ENCODE measurements around the gene PPP2R5E. TPM values are rescaled to one million over a fixed set of nuclear protein-coding genes. Genes with fewer than 3 reads are reported as not detected.

The PPP2R5E gene
- total and polyA plus RNA-seq, 10 of the 15 experiments (the other 5 are each of a cell fraction or from before 2014, with no cell fraction given): 11.4 to 56.2 (median 22.7) TPM

DNA sequence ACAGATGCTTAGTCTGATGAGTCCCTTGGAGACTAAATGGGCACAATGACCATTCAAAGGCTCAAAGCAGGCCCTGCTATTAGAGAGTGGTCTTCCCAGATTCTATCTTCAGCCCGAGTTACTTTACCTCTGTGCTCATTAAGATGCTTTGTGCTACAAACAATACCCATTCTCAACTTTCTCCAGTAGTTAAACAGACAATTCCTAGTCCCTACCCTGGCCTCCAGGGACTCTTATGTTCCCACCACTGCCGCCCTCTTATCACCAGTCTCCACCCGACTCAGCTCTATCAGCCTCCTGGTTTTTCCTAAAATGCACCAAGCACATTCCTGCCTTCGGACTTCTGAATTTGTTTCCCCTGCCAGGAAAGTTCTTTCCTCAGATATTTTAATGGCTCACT is 198.8 kb downstream of the PPP2R5E start:
- in situ Hi-C loops (cut with MboI): no loop called here
- no peak overlapping the region for H3K27ac ChIP-seq (ENCODE audit: control insufficient read depth, insufficient read depth)
- WGBS (ENCODE audit: insufficient coverage, insufficient replicate concordance, low lambda C conversion rate, missing lambda C conversion rate): 60% methylated on average over 4 of the region's 4 CpGs
- DNase-seq (ENCODE audit: low read depth, low spot score) (no peak), FAIRE-seq (no peak), ATAC-seq (no peak)
- no peaks in the 10 kb centered on the region for H3K79me2 ChIP-seq (ENCODE audit: control insufficient read depth, insufficient read depth, low read length)
- no peaks in the 10 kb centered on the region for H4K20me1 ChIP-seq (ENCODE audit: control insufficient read depth, insufficient read depth)
- H3K9me3 ChIP-seq (replicated peaks; ENCODE audit: control insufficient read depth, insufficient read depth, low read length): no peaks in the 10 kb centered on the region
- H3K9ac ChIP-seq (ENCODE audit: control insufficient read depth, insufficient read depth, low read length): no peak overlapping the region
- H3K27me3 ChIP-seq (replicated peaks in 1 of 2; ENCODE audit: control insufficient read depth in 2 of 2, insufficient read depth in 2 of 2, low read length in 1 of 2): no peaks in the 10 kb centered on the region
- no peak overlapping the region for H3K4me2 ChIP-seq (ENCODE audit: control insufficient read depth, insufficient read depth)
- no peak overlapping the region for H3K4me3 ChIP-seq
- no TSS peak for BruUV-seq (replicated peaks)
- ChIA-PET CTCF (no interaction called here), SMC1A (ENCODE audit: uncharacterized antibody, unreplicated experiment) (no interaction called here), POLR2A (interaction anchor here (1.1 kb wide), 1 partner anchor 208 kb away, joined by 3 read pairs; no protein-coding TSS in a partner anchor), RAD21 (ENCODE audit: unreplicated experiment) (no interaction called here)
- no peak overlapping the region for H2AFZ ChIP-seq (ENCODE audit: control insufficient read depth, low read depth, low read length)
- intact Hi-C loops (cut with micrococcal nuclease; ENCODE audit: unreplicated experiment): no loop called here
- H3K36me3 ChIP-seq (ENCODE audit: control insufficient read depth in 2 of 2, insufficient read depth in 2 of 2, low read length in 1 of 2): no peaks in the 10 kb centered on the region
- H3K4me1 ChIP-seq (ENCODE audit: control insufficient read depth, insufficient read depth, low read length): no peaks in the 10 kb centered on the region
- TF ChIP-seq BCL11A (IDR thresholded peaks at IDR 0.05; ENCODE audit: low read depth, low read length): no peak
- TF ChIP-seq IKZF1 (conservative IDR thresholded peaks at IDR 0.05): no peak
- TF ChIP-seq IRF3 (IDR thresholded peaks at IDR 0.05): no peak
- TF ChIP-seq, protein P1, sequence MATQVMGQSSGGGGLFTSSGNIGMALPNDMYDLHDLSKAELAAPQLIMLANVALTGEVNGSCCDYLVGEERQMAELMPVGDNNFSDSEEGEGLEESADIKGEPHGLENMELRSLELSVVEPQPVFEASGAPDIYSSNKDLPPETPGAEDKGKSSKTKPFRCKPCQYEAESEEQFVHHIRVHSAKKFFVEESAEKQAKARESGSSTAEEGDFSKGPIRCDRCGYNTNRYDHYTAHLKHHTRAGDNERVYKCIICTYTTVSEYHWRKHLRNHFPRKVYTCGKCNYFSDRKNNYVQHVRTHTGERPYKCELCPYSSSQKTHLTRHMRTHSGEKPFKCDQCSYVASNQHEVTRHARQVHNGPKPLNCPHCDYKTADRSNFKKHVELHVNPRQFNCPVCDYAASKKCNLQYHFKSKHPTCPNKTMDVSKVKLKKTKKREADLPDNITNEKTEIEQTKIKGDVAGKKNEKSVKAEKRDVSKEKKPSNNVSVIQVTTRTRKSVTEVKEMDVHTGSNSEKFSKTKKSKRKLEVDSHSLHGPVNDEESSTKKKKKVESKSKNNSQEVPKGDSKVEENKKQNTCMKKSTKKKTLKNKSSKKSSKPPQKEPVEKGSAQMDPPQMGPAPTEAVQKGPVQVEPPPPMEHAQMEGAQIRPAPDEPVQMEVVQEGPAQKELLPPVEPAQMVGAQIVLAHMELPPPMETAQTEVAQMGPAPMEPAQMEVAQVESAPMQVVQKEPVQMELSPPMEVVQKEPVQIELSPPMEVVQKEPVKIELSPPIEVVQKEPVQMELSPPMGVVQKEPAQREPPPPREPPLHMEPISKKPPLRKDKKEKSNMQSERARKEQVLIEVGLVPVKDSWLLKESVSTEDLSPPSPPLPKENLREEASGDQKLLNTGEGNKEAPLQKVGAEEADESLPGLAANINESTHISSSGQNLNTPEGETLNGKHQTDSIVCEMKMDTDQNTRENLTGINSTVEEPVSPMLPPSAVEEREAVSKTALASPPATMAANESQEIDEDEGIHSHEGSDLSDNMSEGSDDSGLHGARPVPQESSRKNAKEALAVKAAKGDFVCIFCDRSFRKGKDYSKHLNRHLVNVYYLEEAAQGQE (IDR thresholded peaks at IDR 0.05; ENCODE audit: low read depth, low read length): no peak
- no peak for TF ChIP-seq JUND (IDR thresholded peaks at IDR 0.05; ENCODE audit: low read depth, low read length)
- no peak for TF ChIP-seq SMC3 (IDR thresholded peaks at IDR 0.05; ENCODE audit: borderline replicate concordance, low read length)
- no peak for TF ChIP-seq MYB (IDR thresholded peaks at IDR 0.05; ENCODE audit: borderline replicate concordance, low read depth, low read length)
- TF ChIP-seq ATF7 (IDR thresholded peaks at IDR 0.05; ENCODE audit: low read depth): no peak
- TF ChIP-seq, protein P2, sequence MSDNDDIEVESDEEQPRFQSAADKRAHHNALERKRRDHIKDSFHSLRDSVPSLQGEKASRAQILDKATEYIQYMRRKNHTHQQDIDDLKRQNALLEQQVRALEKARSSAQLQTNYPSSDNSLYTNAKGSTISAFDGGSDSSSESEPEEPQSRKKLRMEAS (IDR thresholded peaks at IDR 0.05; ENCODE audit: low read depth, low read length): no peak
- TF ChIP-seq, protein P3, sequence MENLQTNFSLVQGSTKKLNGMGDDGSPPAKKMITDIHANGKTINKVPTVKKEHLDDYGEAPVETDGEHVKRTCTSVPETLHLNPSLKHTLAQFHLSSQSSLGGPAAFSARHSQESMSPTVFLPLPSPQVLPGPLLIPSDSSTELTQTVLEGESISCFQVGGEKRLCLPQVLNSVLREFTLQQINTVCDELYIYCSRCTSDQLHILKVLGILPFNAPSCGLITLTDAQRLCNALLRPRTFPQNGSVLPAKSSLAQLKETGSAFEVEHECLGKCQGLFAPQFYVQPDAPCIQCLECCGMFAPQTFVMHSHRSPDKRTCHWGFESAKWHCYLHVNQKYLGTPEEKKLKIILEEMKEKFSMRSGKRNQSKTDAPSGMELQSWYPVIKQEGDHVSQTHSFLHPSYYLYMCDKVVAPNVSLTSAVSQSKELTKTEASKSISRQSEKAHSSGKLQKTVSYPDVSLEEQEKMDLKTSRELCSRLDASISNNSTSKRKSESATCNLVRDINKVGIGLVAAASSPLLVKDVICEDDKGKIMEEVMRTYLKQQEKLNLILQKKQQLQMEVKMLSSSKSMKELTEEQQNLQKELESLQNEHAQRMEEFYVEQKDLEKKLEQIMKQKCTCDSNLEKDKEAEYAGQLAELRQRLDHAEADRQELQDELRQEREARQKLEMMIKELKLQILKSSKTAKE (IDR thresholded peaks at IDR 0.05; ENCODE audit: low read depth, poor library complexity, severe bottlenecking): no peak
- TF ChIP-seq SMARCA5 (IDR thresholded peaks at IDR 0.05): no peak
- TF ChIP-seq, protein P4, sequence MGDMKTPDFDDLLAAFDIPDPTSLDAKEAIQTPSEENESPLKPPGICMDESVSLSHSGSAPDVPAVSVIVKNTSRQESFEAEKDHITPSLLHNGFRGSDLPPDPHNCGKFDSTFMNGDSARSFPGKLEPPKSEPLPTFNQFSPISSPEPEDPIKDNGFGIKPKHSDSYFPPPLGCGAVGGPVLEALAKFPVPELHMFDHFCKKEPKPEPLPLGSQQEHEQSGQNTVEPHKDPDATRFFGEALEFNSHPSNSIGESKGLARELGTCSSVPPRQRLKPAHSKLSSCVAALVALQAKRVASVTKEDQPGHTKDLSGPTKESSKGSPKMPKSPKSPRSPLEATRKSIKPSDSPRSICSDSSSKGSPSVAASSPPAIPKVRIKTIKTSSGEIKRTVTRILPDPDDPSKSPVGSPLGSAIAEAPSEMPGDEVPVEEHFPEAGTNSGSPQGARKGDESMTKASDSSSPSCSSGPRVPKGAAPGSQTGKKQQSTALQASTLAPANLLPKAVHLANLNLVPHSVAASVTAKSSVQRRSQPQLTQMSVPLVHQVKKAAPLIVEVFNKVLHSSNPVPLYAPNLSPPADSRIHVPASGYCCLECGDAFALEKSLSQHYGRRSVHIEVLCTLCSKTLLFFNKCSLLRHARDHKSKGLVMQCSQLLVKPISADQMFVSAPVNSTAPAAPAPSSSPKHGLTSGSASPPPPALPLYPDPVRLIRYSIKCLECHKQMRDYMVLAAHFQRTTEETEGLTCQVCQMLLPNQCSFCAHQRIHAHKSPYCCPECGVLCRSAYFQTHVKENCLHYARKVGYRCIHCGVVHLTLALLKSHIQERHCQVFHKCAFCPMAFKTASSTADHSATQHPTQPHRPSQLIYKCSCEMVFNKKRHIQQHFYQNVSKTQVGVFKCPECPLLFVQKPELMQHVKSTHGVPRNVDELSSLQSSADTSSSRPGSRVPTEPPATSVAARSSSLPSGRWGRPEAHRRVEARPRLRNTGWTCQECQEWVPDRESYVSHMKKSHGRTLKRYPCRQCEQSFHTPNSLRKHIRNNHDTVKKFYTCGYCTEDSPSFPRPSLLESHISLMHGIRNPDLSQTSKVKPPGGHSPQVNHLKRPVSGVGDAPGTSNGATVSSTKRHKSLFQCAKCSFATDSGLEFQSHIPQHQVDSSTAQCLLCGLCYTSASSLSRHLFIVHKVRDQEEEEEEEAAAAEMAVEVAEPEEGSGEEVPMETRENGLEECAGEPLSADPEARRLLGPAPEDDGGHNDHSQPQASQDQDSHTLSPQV (IDR thresholded peaks at IDR 0.05): no peak
- no peak for TF ChIP-seq MXI1 (IDR thresholded peaks at IDR 0.05; ENCODE audit: low read depth, low read length)
- TF ChIP-seq IRF4 (IDR thresholded peaks at IDR 0.05; ENCODE audit: low read depth, low read length): no peak
- TF ChIP-seq LARP7 (IDR thresholded peaks at IDR 0.05): no peak

Data from GM12878 (cell line).